Activated B cell treated with CpG ODN at 0.5 μM for 24 hours (primary cell): ENCODE measurements around the gene YJEFN3. TPM values are rescaled to one million over a fixed set of nuclear protein-coding genes. Genes with fewer than 3 reads are reported as not detected.

Experiments
- ATAC-seq: fragments of 200-7000 bp; cut with Tn5 transposase; one replicate; pipeline ENCODE4 v1.10.0; 2021; ENCODE audit warnings: low read depth, mild to moderate bottlenecking, moderate library complexity
- CTCF ChIA-PET: fragments of 350-600 bp; sonication (Branson Sonifier 250); formaldehyde crosslinking; loops from one replicate; lab custom pipeline; 2021; ENCODE audit warnings: antibody characterized with exemption; lab: Charles Lee
- POLR2A ChIA-PET: fragments of 350-600 bp; sonication (Branson Sonifier 250); formaldehyde crosslinking; loops from one replicate; lab custom pipeline; 2021; ENCODE audit warnings: antibody characterized with exemption; lab: Charles Lee
- DNase-seq: peaks from one replicate; pipeline ENCODE4 v3.0.0; 2022
- H3K27ac Mint-ChIP-seq: one replicate; pipeline ENCODE4 v1.8.0; 2020; ENCODE audit warnings: mixed read lengths
- H3K27me3 Mint-ChIP-seq: one replicate; pipeline ENCODE4 v1.8.0; 2021; ENCODE audit warnings: mixed read lengths
- H3K36me3 Mint-ChIP-seq: one replicate; pipeline ENCODE4 v1.8.0; 2021; ENCODE audit warnings: low read depth, mixed read lengths
- H3K4me1 Mint-ChIP-seq: one replicate; pipeline ENCODE4 v1.8.0; 2021; ENCODE audit warnings: mixed read lengths
- H3K4me3 Mint-ChIP-seq: one replicate; pipeline ENCODE4 v1.8.0; 2020; ENCODE audit warnings: mild to moderate bottlenecking, mixed read lengths
- H3K9me3 Mint-ChIP-seq: one replicate; pipeline ENCODE4 v1.8.0; 2020; ENCODE audit warnings: mixed read lengths
- CTCF ChIP-seq: fragments of 200-600 bp; IDR thresholded peaks from one replicate; pipeline ENCODE4 v1.8.0; 2022; ENCODE audit warnings: antibody characterized with exemption, mild to moderate bottlenecking
- intact Hi-C: fragments of 100-400 bp; cut with micrococcal nuclease; formaldehyde crosslinking; loops from one replicate; pipeline ENCODE4 v1.15.1; 2024
- total RNA-seq: library from RNA; stranded (reverse); gene quantifications from 2 replicates; pipeline ENCODE4 v1.2.3, GENCODE V29; 2022

YJEFN3 gene
- total RNA-seq, 1 donor from 2014 or later, result 9.1 TPM

- Mint-ChIP-seq H3K27ac (peak overlapping the region; percentile 90), H3K36me3 (peaks cover 20% of the 10 kb centered on the region), H3K9me3 (no peaks in the 10 kb centered on the region), H3K4me1 (peaks cover 70% of the 10 kb centered on the region), H3K4me3 (no peak overlapping the region), H3K27me3 (no peaks in the 10 kb centered on the region)
- POLR2A ChIA-PET, result interaction anchor here (1.5 to 1.7 kb wide), 2 partner anchors 81 to 121 kb away, joined by 7 to 11 read pairs; partner anchors contain the start of gene GATAD2A
- DNase-seq (no peak), ATAC-seq (no peak)
- TF ChIP-seq CTCF, result no peak
- CTCF ChIA-PET, result interaction anchor here (1.8 kb wide), 1 partner anchor 119 kb away, joined by 5 read pairs; no protein-coding TSS in a partner anchor
- intact Hi-C loops, result loop anchor here (1.0 to 2.0 kb wide), 2 partner anchors 25 to 81 kb away; partner anchors contain the start of gene GATAD2A
Measured at GRCh38 chr19:19485998-19486290, 42.8 kb upstream of the YJEFN3 start.

- no peaks in the 10 kb centered on the region for H3K9me3 Mint-ChIP-seq
- ATAC-seq (no peak), DNase-seq (no peak)
- peaks cover 70% of the 10 kb centered on the region for H3K4me1 Mint-ChIP-seq
- intact Hi-C loops, result no loop called here
- ChIA-PET POLR2A (interaction anchor here (0.5 to 0.6 kb wide), 2 partner anchors 120 to 286 kb away, joined by 7 to 8 read pairs; no protein-coding TSS in a partner anchor), CTCF (interaction anchor here (6.7 kb wide), 1 partner anchor 120 kb away, joined by 140 read pairs; no protein-coding TSS in a partner anchor)
- H3K4me3 Mint-ChIP-seq, result no peak overlapping the region
- H3K36me3 Mint-ChIP-seq, result peaks cover 19% of the 10 kb centered on the region
- H3K27me3 Mint-ChIP-seq, result no peaks in the 10 kb centered on the region
- H3K27ac Mint-ChIP-seq, result peak overlapping the region; percentile 90
- TF ChIP-seq CTCF, result no peak
Measured at GRCh38 chr19:19486343-19487076, 42.2 kb upstream of the YJEFN3 start.

DNA sequence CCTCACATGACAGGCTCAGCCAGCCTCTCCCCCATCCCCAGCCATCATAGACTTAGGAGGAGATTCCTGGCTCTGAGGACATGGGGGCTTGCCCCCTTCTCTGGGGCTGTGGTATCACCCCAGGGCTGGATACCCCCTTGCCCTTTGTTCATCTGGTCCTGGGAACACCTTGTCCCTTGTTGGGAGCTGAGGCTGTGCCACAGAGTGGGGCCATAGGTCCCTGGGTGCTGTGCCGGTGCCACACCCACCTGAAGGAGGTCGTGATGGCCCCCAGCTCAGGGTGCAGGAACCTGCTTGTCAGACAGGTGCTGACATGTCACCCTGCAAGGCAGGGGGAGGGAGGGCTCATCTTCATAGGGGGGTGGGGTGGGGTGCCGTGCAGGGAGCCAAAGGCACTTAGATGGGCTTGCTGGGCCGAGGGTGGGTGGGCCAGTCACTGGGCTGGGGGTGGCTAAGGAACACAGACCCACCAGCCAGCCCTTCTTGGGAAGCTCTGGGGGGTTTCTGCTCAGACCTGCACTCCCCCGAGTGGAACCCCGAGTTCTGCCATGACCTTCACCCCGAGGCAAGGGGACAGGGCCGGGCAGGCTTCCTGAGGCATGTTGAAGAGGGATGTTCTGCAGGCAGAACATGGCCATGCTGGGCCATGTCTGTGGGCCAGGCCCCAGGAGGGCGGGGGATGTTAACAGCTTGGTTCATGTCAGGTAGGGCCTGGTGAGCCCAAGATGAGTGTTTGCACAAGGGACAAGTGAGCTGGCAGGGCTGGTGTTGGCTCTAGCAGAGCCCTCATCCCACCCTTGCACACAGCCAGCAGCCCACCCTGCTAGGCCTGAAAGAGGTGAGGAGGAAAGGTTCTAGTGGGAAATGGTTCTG lies 41.4 kb upstream of the YJEFN3 start:
- ATAC-seq (no peak), DNase-seq (no peak)
- Mint-ChIP-seq H3K9me3 (no peaks in the 10 kb centered on the region), H3K4me3 (no peak overlapping the region), H3K27me3 (no peaks in the 10 kb centered on the region), H3K27ac (peak overlapping the region; percentile 91), H3K36me3 (peaks cover 18% of the 10 kb centered on the region), H3K4me1 (peaks cover 70% of the 10 kb centered on the region)
- intact Hi-C loops, result no loop called here
- ChIA-PET CTCF (interaction anchor here (0.9 to 6.7 kb wide), 3 partner anchors 82 to 332 kb away, joined by 3 to 140 read pairs (median 49); partner anchors contain the start of gene GATAD2A), POLR2A (interaction anchor here (0.6 to 3.9 kb wide), 5 partner anchors 27 to 286 kb away, joined by 4 to 35 read pairs (median 8); partner anchors contain the start of gene GATAD2A)
- no peak for TF ChIP-seq CTCF

DNA sequence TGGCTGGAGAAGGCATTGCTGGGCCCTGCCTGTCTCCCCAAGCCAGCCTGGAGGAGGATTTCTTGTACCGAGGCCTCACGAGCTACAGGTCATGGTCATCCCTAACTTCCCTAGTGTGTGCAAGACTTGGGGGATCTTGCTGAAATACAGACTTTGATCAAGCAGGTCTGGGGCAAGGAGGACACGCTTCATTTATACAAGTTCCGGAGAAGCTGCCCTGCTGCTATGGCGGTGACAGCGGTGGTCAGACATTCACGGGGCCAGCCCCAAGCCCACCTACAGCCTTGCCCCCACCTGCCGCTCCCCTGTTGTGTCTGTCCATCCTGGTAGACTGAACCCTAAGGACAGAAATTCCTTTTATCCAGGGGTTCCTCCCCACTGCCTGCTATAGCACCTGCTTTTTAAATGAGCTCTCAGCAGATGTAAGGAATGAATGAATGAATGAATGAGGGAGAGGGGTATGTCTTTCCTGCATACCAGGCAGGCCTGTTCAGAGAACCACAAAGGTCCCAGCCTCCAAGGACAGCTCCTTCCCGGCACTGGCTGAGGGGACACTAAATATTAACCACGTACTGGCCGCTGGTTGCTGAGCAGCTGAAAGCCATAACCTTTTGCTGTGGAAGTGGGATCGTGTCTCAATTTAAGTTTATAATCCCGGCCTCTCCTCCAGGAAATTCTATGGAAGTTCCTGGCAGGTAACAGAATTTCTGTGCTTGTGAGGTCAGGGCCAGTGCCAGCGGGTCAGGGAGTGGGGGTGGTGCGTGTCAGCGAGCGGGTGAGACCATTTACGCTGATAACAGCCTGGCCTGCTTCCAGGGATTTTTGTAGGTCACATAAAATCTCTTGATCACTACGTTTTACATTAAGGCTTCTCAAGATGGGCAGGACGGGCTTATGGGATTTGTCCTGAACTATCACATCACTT lies 40.5 kb upstream of the YJEFN3 start:
- ATAC-seq (no peak), DNase-seq (no peak)
- Mint-ChIP-seq H3K9me3 (no peaks in the 10 kb centered on the region), H3K36me3 (peaks cover 23% of the 10 kb centered on the region), H3K4me3 (peak overlapping the region; percentile 58), H3K27me3 (no peaks in the 10 kb centered on the region), H3K4me1 (peaks cover 63% of the 10 kb centered on the region), H3K27ac (peak overlapping the region; percentile 91)
- POLR2A ChIA-PET, result interaction anchor here (0.6 to 3.9 kb wide), 8 partner anchors 28 to 124 kb away, joined by 4 to 35 read pairs (median 8); partner anchors contain the start of genes GATAD2A, NDUFA13 and TSSK6
- TF ChIP-seq CTCF, result no peak
- intact Hi-C loops, result no loop called here
- CTCF ChIA-PET, result interaction anchor here (0.9 to 6.7 kb wide), 6 partner anchors 19 to 332 kb away, joined by 3 to 140 read pairs (median 4); partner anchors contain the start of genes GATAD2A and GMIP
